Measurements from ENCODE around the gene ZNF362. TPM values are rescaled to one million over a fixed set of nuclear protein-coding genes. Genes with fewer than 3 reads are reported as not detected.

The ZNF362 gene
- total and polyA plus RNA-seq, 2 of the 13 experiments (the other 11 are each of a cell fraction or from before 2014, with no cell fraction given): 8.3 to 14.2 TPM

- TF ChIP-seq ZNF354B (CRISPR knock-in tag; IDR thresholded peaks at IDR 0.05): no peak
- TF ChIP-seq PPARG (CRISPR knock-in tag; conservative IDR thresholded peaks at IDR 0.05): no peak
- no peak for TF ChIP-seq MNT (IDR thresholded peaks at IDR 0.05)
- TF ChIP-seq ZBTB7A (CRISPR knock-in tag; IDR thresholded peaks at IDR 0.05): no peak
- TF ChIP-seq ZNF512 (CRISPR knock-in tag; IDR thresholded peaks at IDR 0.05): no peak
- TF ChIP-seq IRX3 (CRISPR knock-in tag; IDR thresholded peaks at IDR 0.05; ENCODE audit: borderline replicate concordance, low read depth): no peak
- TF ChIP-seq ERF (CRISPR knock-in tag; IDR thresholded peaks at IDR 0.05): 0 out of 2 replicates have a peak, but pooled peaks have one; percentile 40
- TF ChIP-seq LCORL (IDR thresholded peaks at IDR 0.05): no peak
- 0 out of 2 replicates have a peak, but pooled peaks have one; percentile 49 for TF ChIP-seq LCORL (CRISPR knock-in tag; IDR thresholded peaks at IDR 0.05)
- TF ChIP-seq MIER2 (CRISPR knock-in tag; IDR thresholded peaks at IDR 0.05): no peak
- no peak for TF ChIP-seq PRMT3 (CRISPR knock-in tag; IDR thresholded peaks at IDR 0.05; ENCODE audit: borderline replicate concordance, low read depth)
- no peak for TF ChIP-seq GATAD2A (CRISPR knock-in tag; IDR thresholded peaks at IDR 0.05)
- TF ChIP-seq ZNF609 (CRISPR knock-in tag; IDR thresholded peaks at IDR 0.05; ENCODE audit: borderline replicate concordance): no peak
- peak; percentile 80 for TF ChIP-seq POLR2G (IDR thresholded peaks at IDR 0.05; ENCODE audit: low read depth, low read length)
- peak; percentile 73 for TF ChIP-seq ZFX (CRISPR knock-in tag; IDR thresholded peaks at IDR 0.05; ENCODE audit: low read depth)
- no peak for TF ChIP-seq ZNF414 (CRISPR knock-in tag; IDR thresholded peaks at IDR 0.05)
- no peak; the same call in 1 of the 2 replicates for TF ChIP-seq ZNF580 (CRISPR knock-in tag; IDR thresholded peaks at IDR 0.05; ENCODE audit: borderline replicate concordance, low read depth)
- no peak for TF ChIP-seq SRY (CRISPR knock-in tag; IDR thresholded peaks at IDR 0.05)
- TF ChIP-seq ZNF264 (CRISPR knock-in tag; IDR thresholded peaks at IDR 0.05): no peak
- TF ChIP-seq NCOA5 (CRISPR knock-in tag; IDR thresholded peaks at IDR 0.05): no peak
These were observed 708 bp upstream of the ZNF362 start (continued) for GRCh38 chr1:33255347-33256220.

Data from HepG2 (cell line).